ENCODE measurements around the gene CHST11.

- TF ChIP-seq CTCF (IDR thresholded peaks at IDR 0.05) (no peak), EP300 (IDR thresholded peaks at IDR 0.05) (no peak), POLR2AphosphoS5 (IDR thresholded peaks at IDR 0.05) (no peak)
Measured at GRCh38 chr12:104423809-104424208, 32.9 kb upstream of the CHST11 start.

Measured in sigmoid colon (tissue), 4 donors.